ENCODE measurements around the gene SAMD10. TPM values are rescaled to one million over a fixed set of nuclear protein-coding genes. Genes with fewer than 3 reads are reported as not detected.

Gene SAMD10
- 2.1 and 4.3 TPM in 2 replicates for total RNA-seq

DNA sequence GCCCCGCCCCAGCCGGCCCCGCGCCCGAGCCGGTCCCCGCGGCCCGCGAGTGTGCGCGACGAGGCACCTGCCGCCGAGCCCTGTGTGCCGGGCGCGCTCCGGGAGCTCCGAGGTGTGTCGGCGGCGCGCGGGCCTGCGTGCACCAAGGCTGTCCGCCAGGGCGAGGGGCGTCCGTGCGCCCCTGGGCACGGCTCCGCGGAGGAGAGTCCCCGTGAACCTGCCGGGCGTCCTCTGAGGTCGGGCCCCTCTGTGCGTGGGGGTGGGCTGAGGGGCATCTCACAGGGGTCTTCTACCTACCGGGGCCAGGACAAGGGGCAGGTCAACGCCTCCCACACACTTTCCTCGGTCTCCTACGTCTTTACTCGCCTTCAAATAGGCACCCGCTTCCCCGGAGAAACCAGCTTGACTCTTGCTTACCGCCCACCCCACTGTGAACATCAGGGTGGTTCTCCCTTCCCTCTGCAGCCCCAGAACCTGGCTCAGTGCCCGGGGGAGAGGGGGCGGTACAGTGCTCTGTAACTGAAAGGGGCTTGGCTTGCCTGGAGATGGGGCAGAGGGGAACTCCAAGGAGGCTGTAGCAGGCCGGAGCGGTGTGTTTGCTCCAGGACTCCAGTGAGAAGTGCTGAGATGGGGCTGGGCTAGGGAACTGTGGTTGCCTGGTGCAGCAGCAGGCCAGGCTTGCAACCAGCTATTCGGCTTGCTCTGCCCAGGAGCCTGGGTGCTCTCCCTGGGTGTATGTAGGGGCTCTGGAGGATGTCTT is at the start of gene SAMD10:
TSS of gene SAMD10 (minus strand) at position 86 of the 760 bp plus-strand sequence. CDS start 175 bp downstream, outside the sequence.

DNA sequence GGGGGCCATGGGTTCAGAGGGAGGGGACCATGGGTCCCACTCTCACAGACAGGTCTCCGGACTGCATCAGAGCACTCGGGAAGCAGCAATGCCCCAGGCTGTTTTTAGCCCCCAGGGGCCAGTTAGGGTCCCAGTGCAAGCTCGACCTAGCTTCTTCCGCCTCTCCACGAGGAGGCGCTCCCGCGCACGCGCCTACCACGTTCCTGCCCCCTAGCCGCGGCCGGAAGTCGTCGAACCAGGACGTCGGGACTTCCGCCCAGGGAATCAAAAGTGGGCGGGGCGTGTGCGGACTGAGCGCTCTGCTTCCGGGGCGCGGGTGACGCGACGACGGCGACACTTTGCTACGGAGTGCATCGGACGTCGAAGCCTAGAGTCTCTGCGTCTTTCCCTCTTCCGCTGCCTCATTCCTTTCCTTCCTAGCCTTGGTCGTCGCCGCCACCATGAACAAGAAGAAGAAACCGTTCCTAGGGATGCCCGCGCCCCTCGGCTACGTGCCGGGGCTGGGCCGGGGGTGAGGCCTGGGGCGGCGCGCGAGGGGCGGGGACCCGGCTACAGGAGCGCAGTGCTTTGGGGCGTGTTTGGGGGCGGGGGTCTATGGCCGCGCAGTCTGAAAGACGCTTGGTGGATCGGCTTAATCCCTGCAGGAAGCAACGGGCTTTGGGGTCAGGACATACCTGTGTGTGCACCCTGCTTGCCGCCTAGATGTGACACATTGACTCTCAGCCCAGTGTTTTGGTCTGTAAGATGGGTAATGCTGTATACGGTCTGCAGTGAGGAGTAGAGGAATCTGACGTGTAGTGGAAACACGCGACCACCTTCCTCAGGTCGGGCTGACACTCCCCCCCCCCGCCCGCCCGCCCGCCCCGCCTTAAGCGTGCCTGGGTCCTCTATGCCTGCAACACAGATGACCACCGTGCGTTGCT is 1.6 kb upstream of the SAMD10 start, which contains the start of gene PRPF6:
TSS of gene PRPF6 (plus strand) at position 327 of the 923 bp plus-strand sequence. CDS start at position 441, 114 bp downstream.

DNA sequence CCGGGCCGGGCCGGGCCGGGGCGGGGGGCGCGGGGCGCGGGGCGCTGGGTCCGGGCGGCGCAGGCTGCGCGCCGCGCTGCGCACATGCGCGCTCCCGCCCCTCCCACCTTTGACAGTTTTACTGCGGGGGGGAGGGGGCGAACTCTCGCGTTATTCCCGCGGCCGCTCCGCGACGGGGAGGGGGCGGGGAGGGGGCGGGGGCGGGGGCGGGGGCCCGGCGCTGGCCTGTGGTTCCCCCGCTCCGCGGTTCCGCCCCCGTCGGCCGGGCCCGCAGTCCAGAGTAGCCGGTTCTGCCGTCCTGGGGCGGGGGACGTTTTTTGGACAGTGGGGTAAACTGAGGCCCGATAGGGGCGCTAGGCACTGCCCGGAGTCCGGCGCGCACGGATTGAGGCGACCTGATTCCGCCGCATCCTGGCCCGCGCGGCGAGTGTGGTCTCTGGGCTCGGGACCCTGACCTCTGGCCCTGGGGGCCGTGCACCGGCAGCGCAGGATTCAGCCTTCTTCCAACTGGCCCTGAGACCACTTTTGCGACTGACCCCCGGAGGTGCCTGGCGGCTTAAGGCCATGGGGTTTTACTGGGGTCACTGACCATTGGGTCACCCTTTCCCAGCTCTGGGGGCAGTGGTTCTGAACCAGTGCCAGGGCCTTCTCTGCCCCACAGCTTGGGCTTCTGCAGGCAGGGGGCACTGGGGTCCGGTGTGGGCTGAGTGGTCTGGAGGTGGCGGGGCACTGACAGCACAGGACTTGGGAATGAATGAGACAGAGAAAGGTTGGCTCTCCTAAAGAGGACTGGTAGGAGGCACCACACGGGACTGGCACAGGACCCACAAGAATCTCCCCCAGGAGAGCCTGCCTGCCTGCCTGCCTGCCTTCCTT is 9.4 kb downstream of the SAMD10 start, which contains the start of gene ZNF512B:
TSS of gene ZNF512B (minus strand) at position 93 of the 876 bp plus-strand sequence. CDS start 1,980 bp downstream, outside the sequence.

DNA sequence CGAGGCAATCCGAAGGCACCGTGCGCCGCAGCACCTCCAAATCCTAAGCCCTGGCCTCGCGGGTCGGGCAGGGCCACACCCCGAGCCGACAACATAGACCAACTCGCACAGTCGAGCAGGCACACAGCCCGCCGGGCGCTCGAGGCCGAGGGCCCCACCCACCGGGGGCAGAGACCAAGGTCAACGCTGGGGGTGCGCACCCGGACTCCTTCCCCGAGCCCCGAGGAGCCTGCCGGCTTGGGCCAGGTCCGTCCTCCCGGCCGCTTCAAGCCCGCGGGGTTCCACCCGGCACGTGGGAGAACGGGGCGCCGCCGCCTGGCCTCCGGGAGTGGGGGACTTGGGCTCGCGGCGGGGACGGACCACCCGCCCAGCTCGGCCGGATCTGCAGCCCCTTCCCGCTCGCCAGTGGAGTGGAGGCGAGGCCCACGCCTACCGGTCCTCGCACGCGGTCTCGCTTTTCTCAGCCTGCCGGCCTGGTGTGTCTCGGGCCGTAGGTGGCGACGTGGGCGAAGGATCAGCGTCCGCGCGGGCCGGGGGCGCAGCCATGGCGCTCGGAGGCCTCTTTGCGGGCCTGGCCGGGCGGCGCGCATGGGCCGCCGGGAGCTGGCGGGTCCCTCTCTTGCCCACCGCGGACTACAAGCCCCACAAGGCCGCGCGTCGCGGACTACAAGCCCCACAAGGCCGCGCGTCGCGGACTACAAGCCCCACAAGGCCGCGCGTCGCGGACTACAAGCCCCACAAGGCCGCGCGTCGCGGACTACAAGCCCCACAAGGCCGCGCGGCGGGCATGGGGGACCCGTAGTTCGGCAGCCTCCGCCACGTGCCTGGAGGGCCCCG is 23.4 kb downstream of the SAMD10 start, which contains the start of gene UCKL1:
TSS of gene UCKL1 (minus strand) at position 590 of the 837 bp plus-strand sequence. CDS start at position 546, 44 bp downstream.

Other genes with a start within 250 kb of the SAMD10 start
- 1.7 and 2.7 TPM in 2 replicates for gene LIME1, start 243.0 kb downstream of the SAMD10 start, total RNA-seq
- gene SLC2A4RG, start 239.9 kb downstream of the SAMD10 start, total RNA-seq: 26.3 and 44.1 TPM in 2 replicates
- 0.43 and 2.9 TPM in 2 replicates for gene ZBTB46, start 148.4 kb downstream of the SAMD10 start, total RNA-seq
- not detected in 2 replicates for gene ABHD16B, start 118.1 kb downstream of the SAMD10 start, total RNA-seq
- gene TPD52L2, start 114.4 kb downstream of the SAMD10 start, total RNA-seq: 130 and 165 TPM in 2 replicates
- 99.7 and 137 TPM in 2 replicates for gene DNAJC5, start 84.5 kb downstream of the SAMD10 start, total RNA-seq
- gene UCKL1, start 23.2 kb downstream of the SAMD10 start, total RNA-seq: 23.9 and 31.6 TPM in 2 replicates
- gene ZNF512B, start 9.7 kb downstream of the SAMD10 start, total RNA-seq: 7.2 and 7.9 TPM in 2 replicates
- 49.4 and 61.9 TPM in 2 replicates for gene PRPF6, start 1.5 kb upstream of the SAMD10 start, total RNA-seq
- gene C20orf204, start 56.5 kb upstream of the SAMD10 start, total RNA-seq: 0.24 and 0.85 TPM in 2 replicates
- gene SOX18, start 70.0 kb upstream of the SAMD10 start, total RNA-seq: 0.43 TPM in 1 of 2 replicates, not detected in the other
- 3.4 and 14.7 TPM in 2 replicates for gene TCEA2, start 83.6 kb upstream of the SAMD10 start, total RNA-seq
- 9.2 and 27.2 TPM in 2 replicates for gene RGS19, start 99.9 kb upstream of the SAMD10 start, total RNA-seq
- gene OPRL1, start 100.4 kb upstream of the SAMD10 start, total RNA-seq: under 0.01 and 0.24 TPM in 2 replicates
- gene LKAAEAR1, start 104.8 kb upstream of the SAMD10 start, total RNA-seq: not detected in 2 replicates
- gene NPBWR2, start 127.9 kb upstream of the SAMD10 start, total RNA-seq: not detected in 2 replicates
- not detected in 2 replicates for gene MYT1, start 184.8 kb upstream of the SAMD10 start, total RNA-seq